GM21528 (cell line): ENCODE results near the gene WLS.

ENCODE experiments used
- ATAC-seq: cut with Tn5 transposase; IDR thresholded peaks from one replicate; pipeline ENCODE4 v1.9.1; 2021; ENCODE audit warnings: mild to moderate bottlenecking, moderate library complexity; ENCODE audit not compliant: unreplicated experiment, low FRiP score

The WLS gene

GRCh38 chr1:68202239-68202832 lies 30.0 kb downstream of the WLS start:
- ATAC-seq = no peak

- ATAC-seq = no peak
These were observed 30.6 kb downstream of the WLS start for GRCh38 chr1:68201546-68202238.

- ATAC-seq = no peak
These were observed 32.7 kb downstream of the WLS start for GRCh38 chr1:68199603-68200002.

DNA sequence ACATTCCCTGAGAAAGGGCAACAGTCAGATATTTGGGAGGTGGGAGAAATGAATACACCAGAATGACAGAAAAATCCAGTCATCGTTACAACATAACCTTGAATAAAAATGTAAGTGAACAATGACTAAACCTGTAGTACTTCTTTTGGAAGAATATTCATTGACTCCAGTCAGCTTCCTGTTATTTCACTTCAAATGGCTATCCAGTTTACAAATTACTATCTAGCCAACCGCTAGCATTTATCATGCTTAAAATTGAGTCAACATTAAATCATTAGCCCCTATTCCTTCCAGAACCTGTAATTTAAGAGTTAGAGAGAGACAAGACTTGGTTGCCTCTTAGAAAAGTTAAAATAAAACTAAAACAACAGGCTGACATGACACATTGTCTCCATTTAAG lies 33.6 kb downstream of the WLS start:
- no peak for ATAC-seq

DNA sequence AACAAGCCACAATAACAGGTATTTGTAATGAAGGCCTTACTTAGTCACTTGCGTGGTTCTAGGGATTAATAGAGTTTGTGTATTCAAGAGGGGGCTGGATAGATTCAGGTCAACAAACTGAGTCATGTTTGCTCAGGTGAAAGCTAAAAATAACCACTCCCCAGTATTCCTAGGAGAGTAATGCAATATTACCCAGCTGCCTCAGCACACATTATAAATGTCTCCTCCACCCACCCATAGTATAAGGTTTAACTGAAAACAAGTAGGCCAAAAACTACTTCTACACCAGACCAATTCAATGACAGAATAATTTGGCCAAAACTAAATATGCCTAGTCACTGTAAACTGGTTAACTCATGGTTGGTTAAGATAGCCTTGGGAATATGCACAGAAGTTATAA lies 34.4 kb downstream of the WLS start:
- no peak for ATAC-seq

DNA sequence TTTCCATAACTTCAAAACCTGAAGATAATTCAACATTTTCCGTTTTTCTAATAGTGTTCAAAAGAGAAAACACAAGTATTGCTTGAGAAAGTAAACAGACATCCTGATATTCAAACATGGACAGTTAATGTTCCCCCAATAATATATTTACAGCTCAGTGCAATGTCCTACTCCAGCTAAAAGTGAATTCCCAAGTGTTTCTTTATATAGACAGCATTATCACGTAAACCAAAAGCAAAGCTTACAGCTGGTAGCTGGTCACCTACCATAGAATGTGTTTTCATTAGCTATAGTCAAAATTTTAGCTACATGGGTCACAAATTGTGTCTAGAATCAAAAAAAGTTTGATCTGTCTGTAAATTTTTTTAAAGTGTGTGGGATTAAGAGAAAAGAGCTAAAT lies 34.9 kb downstream of the WLS start:
- ATAC-seq = no peak

DNA sequence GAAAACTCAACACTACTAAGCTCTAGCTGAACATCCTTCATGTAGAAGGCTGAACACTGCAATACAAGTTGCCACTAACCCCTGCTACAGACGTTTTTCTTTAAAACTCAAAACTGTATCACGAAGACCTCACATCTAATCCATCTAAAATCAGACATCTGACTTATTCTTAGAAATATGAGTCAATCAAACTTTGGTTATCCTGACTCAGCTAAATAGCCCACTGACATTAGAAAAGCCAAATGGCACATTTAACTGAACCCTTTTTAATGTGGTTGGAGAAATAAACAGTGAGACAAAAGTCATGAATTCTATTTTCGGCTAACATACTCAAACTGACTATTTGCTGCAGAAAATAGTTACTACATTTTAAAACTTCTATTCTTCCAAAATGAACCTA lies 35.6 kb downstream of the WLS start:
- no peak for ATAC-seq

DNA sequence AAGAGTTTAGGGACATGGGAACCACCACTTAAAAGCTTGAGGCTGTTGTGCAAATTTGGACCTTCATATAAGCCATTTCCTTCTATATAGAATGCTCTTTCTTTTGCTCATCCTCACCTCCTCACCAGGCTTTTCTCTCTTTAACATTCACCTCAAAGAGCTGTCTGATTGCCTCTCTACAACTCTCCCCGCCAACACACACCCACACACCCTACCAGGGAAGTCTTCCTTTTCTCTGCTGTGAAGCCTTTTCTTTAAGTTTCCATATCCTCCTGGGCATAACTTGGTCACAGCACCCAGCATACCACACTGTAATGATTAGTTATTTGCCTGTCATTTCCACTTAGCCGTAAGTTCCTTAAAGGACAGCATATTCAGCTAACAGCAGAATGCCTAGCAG lies 40.6 kb downstream of the WLS start:
- ATAC-seq = no peak

GRCh38 chr1:68188644-68189340 lies 43.5 kb downstream of the WLS start:
- no peak for ATAC-seq

GRCh38 chr1:68188060-68188538 lies 44.2 kb downstream of the WLS start:
- ATAC-seq = no peak

DNA sequence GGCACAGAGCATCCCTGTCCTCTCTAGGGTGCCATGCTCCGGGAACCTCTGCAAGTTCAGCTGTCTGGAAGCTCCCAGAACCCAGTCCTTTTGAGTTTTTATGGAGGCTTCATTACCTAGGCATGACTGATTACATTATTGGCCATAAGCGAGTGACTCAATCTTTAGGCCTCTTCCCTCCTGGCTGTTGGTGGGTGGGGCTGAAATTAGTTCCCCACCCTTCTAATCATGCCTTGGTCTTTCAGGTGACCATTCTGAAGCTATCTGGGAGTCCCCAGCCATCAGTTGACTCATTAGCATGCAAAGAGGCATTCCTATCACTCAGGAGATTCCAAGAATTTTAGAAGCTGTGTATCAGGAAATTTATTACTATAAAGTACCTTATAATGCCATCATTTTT lies 46.6 kb downstream of the WLS start:
- no peak for ATAC-seq

DNA sequence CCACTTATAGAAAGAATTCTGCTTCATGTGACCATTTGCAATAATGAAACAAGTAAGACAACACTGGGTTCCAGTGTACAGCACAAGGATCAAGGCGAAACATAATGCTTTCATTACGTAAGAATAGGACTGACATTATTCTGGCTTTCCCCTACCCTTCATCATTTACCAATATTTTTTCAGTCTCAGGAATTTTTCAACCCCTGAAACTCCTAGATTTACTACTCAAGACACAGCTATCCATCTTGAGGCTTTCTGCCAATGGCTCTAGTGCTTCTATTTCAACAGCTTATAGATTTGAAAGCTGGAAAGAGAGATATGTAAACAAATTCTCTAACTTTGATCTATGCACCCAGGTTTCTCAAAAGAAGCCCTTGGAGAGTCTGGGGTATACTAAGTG lies 48.4 kb downstream of the WLS start:
- no peak for ATAC-seq

DNA sequence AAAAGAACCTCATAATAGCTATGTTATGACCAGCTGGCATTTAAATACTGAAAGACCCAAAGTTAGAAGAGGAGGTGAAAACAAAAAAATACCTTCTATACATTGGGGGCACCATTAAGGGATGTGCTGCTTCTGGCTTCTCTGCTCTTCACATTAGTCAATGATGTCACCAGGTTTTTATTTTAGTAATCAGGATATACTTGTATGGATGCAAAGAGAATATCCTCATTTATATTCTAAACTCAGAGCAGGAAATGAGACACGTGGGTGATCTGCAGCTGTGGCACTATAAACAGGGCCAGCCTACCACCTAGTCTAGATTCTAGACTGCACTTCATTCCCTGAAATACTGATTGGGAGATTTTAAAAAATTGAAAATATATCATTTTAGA lies 51.2 kb downstream of the WLS start:
- peak; percentile 36 for ATAC-seq

DNA sequence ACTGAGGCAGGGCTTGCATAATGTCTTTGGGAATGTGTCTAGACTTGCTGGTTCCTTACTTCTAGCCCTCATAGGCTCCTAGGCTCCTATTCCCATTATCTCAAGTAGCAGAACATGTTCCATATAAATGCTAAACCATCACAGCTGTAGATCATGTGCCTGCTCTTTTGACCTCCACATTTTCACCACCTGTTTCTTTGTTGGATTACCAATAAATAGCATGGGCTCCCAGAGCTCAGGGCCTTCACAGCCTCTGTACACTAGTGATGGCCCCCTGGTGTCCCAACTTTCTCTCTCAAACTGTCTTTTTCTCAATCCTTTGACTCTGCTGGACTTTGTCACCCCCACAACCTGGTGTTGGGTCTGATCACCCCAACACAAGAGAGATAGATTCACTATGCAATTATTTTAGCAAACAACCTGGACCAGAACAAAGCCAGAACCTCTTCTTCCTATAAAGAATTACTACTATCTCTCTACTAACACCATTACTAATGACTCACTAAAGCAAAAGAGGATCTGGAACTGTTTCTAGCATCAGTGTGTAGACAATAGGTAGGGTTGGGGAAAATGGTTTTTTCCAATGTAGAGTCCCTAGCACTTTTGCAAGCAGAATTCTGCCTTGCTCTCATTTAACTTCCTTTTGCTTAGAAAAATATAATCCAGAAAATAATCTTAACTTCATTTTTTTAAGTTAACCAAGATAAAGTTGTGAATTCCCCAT lies 51.7 kb downstream of the WLS start:
- ATAC-seq = peak; percentile 65

GRCh38 chr1:68178821-68179490 lies 53.4 kb downstream of the WLS start:
- peak; percentile 60 for ATAC-seq

DNA sequence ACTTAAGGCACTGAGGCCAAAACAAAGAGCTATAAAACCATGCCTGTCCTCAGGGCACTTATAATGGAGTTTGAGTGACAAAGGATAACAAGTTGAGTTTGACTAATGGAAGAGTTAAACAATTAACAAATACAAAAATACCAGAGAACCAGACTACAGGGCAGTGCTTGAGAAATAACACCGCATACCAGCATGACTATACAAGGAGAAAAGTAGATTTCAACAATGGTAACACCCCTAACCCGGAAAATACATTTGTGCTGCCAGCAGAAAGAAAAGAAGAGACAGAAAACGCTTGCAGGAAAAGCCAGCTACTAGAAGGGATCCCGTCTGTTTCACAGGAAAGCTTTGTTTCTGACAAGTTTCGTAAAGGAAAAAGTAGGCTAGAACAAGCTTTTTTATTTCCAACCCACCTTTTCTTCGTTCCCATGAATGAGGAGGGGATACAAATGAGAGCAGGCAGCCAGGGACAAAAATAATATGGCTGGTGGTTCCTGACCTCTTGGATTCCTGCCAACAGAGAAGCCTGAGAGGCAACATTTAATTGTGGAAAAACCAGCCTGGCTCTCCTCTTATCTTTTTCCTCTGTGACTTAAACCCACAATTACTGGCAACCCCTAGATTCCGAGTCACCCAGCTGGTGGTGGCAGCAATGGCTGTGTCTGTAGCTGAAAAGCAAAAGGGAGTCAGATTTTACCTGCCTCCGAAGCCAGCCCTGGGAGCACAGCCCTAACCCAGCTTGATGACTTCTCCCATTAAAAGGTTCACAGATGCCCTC lies 56.5 kb downstream of the WLS start:
- ATAC-seq = no peak

DNA sequence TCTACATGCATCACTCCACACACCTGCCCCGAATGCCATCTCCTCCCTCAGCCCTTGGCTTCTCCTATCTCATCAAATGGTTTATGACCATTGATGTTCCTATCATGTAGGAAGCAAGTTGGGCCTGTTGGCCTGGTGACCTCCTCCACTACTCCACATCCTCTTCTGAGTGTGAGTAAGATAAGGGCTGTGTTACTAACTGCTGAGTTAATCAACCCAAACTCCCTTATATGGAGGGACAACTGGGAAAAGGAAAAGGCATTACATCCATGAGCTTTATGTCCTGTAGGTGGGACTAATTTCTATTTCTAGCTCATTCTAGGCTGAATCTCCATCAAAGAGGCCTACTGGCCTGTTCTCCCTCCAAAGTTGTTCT lies 57.6 kb downstream of the WLS start:
- no peak for ATAC-seq

DNA sequence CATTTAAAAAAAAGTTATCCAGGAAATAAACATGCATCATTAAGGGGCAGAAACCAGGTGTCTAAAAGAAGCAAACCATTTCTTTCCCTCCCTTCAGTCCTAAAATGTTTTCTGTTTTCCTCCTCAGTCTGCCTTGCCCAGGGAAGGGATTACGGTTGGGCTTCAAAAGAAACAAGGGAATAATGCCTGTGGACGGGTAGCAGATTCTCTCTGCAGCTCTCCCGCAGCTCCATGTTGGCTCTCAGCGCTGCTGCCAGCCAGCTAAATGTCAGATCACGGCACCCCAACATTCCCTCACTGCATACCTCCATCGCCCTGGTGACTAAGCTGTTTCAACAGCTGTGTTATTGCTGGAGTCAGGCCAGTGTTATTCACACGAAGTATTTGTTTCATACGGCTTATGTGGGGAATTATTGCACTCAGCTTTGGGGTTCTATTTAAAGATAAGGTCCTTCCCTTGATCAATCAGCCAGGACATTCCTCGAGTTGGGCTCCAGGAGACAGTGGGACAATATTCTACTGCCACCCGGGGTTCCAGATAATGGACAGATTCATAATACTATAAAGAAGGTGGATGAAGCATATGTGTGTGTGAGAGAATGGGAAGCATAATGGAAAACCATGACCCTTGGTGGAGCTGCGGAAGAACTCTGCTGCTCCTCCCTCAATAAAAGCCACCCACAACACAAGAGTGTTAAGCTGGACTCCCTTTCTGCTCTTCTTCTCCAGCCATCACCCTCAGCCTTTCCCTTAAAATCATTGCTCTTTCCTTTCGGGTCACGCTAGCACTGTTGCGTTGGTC lies 58.2 kb downstream of the WLS start:
- no peak for ATAC-seq

GRCh38 chr1:68173283-68173935 lies 58.9 kb downstream of the WLS start:
- ATAC-seq = no peak
